GM12892 (cell line): ENCODE measurements around the gene PDCD1.

Experiments
- POLR2A ChIP-seq: IDR thresholded peaks from 2 replicates; pipeline ENCODE4 v1.6.1; 2011; ENCODE audit warnings: low read depth, low read length, control low read depth
- POLR2AphosphoS5 ChIP-seq: IDR thresholded peaks from 2 replicates; pipeline ENCODE4 v1.6.1; 2011; ENCODE audit warnings: low read depth, low read length, control low read depth
- TAF1 ChIP-seq: IDR thresholded peaks from 2 replicates; pipeline ENCODE4 v1.6.1; 2011; ENCODE audit warnings: low read depth, mild to moderate bottlenecking, control low read depth, low read length, borderline replicate concordance

- TF ChIP-seq POLR2A (no peak), POLR2AphosphoS5 (no peak), TAF1 (no peak)
Measured at GRCh38 chr2:241857572-241858121, 1.0 kb downstream of the PDCD1 start.
